Mucosa of stomach (tissue), 1 donor: ENCODE measurements around the gene ACLY.
A peak's percentile ranks its signal among the peaks of the same experiment; 100 is the strongest.
"Not testable (repeated sequence)": the region's sequence is repeated elsewhere in the genome, so short reads cannot be mapped to it uniquely, and the experiment has no call there.

Source experiments
- H3K27me3 ChIP-seq: one replicate; pipeline ENCODE4 v1.7.0; 2013; ENCODE audit warnings: mild to moderate bottlenecking, low read length; ENCODE audit not compliant: control insufficient read depth, insufficient read depth
- H3K36me3 ChIP-seq: one replicate; pipeline ENCODE4 v1.7.0; 2013; ENCODE audit warnings: low read length; ENCODE audit not compliant: control insufficient read depth, insufficient read depth
- H3K4me1 ChIP-seq: one replicate; pipeline ENCODE4 v1.7.0; 2013; ENCODE audit warnings: mild to moderate bottlenecking, low read length; ENCODE audit not compliant: control insufficient read depth, insufficient read depth
- H3K4me3 ChIP-seq: one replicate; pipeline ENCODE4 v1.7.0; 2013; ENCODE audit warnings: low read length
- H3K9ac ChIP-seq: one replicate; pipeline ENCODE4 v1.7.0; 2013; ENCODE audit warnings: mild to moderate bottlenecking, low read length, moderate library complexity
- H3K9me3 ChIP-seq: one replicate; pipeline ENCODE4 v1.7.0; 2013; ENCODE audit warnings: mild to moderate bottlenecking, low read length, moderate library complexity; ENCODE audit not compliant: control insufficient read depth
- donor health status: Pancreatic carcinoma.

ACLY gene

GRCh38 chr17:41851382-41851781, 67.4 kb downstream of the ACLY start:
- not testable (repeated sequence) for H3K27me3 ChIP-seq, H3K4me1 ChIP-seq, H3K4me3 ChIP-seq, H3K9me3 ChIP-seq, H3K9ac ChIP-seq, H3K36me3 ChIP-seq

GRCh38 chr17:41849251-41849990, 69.3 kb downstream of the ACLY start:
- Histone ChIP-seq H3K9ac (no peak overlapping the region), H3K27me3 (no peaks in the 10 kb centered on the region), H3K4me3 (no peak overlapping the region), H3K9me3 (no peaks in the 10 kb centered on the region), H3K4me1 (no peaks in the 10 kb centered on the region), H3K36me3 (peaks cover 1% of the 10 kb centered on the region)

- Histone ChIP-seq H3K36me3 (no peaks in the 10 kb centered on the region), H3K4me3 (no peak overlapping the region), H3K27me3 (no peaks in the 10 kb centered on the region), H3K9ac (no peak overlapping the region), H3K9me3 (no peaks in the 10 kb centered on the region), H3K4me1 (no peaks in the 10 kb centered on the region)
Observed at GRCh38 chr17:41848788-41849187, 70.0 kb downstream of the ACLY start.

- no peaks in the 10 kb centered on the region for H3K27me3 ChIP-seq
Observed at GRCh38 chr17:41844971-41845370, 73.8 kb downstream of the ACLY start.

GRCh38 chr17:41840781-41841180, 78.0 kb downstream of the ACLY start:
- H3K4me1 ChIP-seq, H3K36me3 ChIP-seq, H3K9me3 ChIP-seq, H3K27me3 ChIP-seq, H3K9ac ChIP-seq, H3K4me3 ChIP-seq: not testable (repeated sequence)

More at GRCh38 chr17:41844971-41845370, 73.8 kb downstream of the ACLY start:
- Histone ChIP-seq H3K4me1 (no peaks in the 10 kb centered on the region), H3K36me3 (no peaks in the 10 kb centered on the region), H3K9ac (no peak overlapping the region), H3K9me3 (no peaks in the 10 kb centered on the region), H3K4me3 (no peak overlapping the region)

- H3K9me3 ChIP-seq, H3K4me1 ChIP-seq: not testable (repeated sequence)
Observed at GRCh38 chr17:41839448-41839847, 79.3 kb downstream of the ACLY start.

GRCh38 chr17:41837761-41838538, 80.8 kb downstream of the ACLY start, which contains the start of gene KLHL10:
KLHL10 (plus strand) TSS chr17:41837825; CDS start chr17:41837933, 108 bp downstream.
- Histone ChIP-seq H3K27me3 (no peaks in the 10 kb centered on the region), H3K4me1 (peaks cover 5% of the 10 kb centered on the region), H3K4me3 (no peak within 1 kb of the TSS), H3K36me3 (no peaks in the 10 kb centered on the region), H3K9me3 (no peaks in the 10 kb centered on the region), H3K9ac (peak within 1 kb of the TSS; percentile 39)

More at GRCh38 chr17:41839448-41839847, 79.3 kb downstream of the ACLY start:
- not testable (repeated sequence) for H3K9ac ChIP-seq, H3K36me3 ChIP-seq, H3K27me3 ChIP-seq, H3K4me3 ChIP-seq

- H3K36me3 ChIP-seq: no peaks in the 10 kb centered on the region
- no peak overlapping the region for H3K4me3 ChIP-seq
- H3K27me3 ChIP-seq: no peaks in the 10 kb centered on the region
- H3K9ac ChIP-seq: peak overlapping the region; percentile 39
- no peaks in the 10 kb centered on the region for H3K9me3 ChIP-seq
- H3K4me1 ChIP-seq: peaks cover 5% of the 10 kb centered on the region
Observed at GRCh38 chr17:41836550-41837196, 82.1 kb downstream of the ACLY start.

- H3K27me3 ChIP-seq: no peaks in the 10 kb centered on the region
- peaks cover 5% of the 10 kb centered on the region for H3K4me1 ChIP-seq
- H3K9me3 ChIP-seq: no peaks in the 10 kb centered on the region
- peak within 1 kb of the TSS; percentile 80 for H3K9ac ChIP-seq
- peak within 1 kb of the TSS; percentile 25 for H3K4me3 ChIP-seq
- no peaks in the 10 kb centered on the region for H3K36me3 ChIP-seq
Observed at GRCh38 chr17:41835800-41836549, 82.8 kb downstream of the ACLY start, which contains the start of gene NT5C3B. NT5C3B (minus strand) TSS chr17:41836232; CDS start chr17:41836193, 39 bp downstream.

GRCh38 chr17:41835214-41835799, 83.4 kb downstream of the ACLY start:
- Histone ChIP-seq H3K9ac (peak overlapping the region; percentile 80), H3K9me3 (no peaks in the 10 kb centered on the region), H3K36me3 (no peaks in the 10 kb centered on the region), H3K4me3 (peak overlapping the region; percentile 25), H3K4me1 (peaks cover 5% of the 10 kb centered on the region), H3K27me3 (no peaks in the 10 kb centered on the region)

- H3K4me1 ChIP-seq, H3K27me3 ChIP-seq, H3K36me3 ChIP-seq, H3K4me3 ChIP-seq, H3K9me3 ChIP-seq, H3K9ac ChIP-seq: not testable (repeated sequence)
Observed at GRCh38 chr17:41829961-41830360, 88.8 kb downstream of the ACLY start.
